GM18517 (cell line): ENCODE data around the gene BCR.
"Not testable (repeated sequence)": the region's sequence is repeated elsewhere in the genome, so short reads cannot be mapped to it uniquely, and the experiment has no call there.

ENCODE experiments used
- ATAC-seq: cut with Tn5 transposase; IDR thresholded peaks from one replicate; pipeline ENCODE4 v1.9.1; 2021; ENCODE audit warnings: mild to moderate bottlenecking, moderate library complexity; ENCODE audit not compliant: unreplicated experiment

Gene BCR

GRCh38 chr22:23361676-23362075, 181.4 kb downstream of the BCR start:
- ATAC-seq, result no peak

- no peak for ATAC-seq
Observed at GRCh38 chr22:23363683-23364082, 183.4 kb downstream of the BCR start.

GRCh38 chr22:23364389-23364788, 184.1 kb downstream of the BCR start:
- no peak for ATAC-seq

- ATAC-seq, result no peak
Observed at GRCh38 chr22:23365524-23365923, 185.2 kb downstream of the BCR start.

GRCh38 chr22:23365961-23366360, 185.7 kb downstream of the BCR start:
- no peak for ATAC-seq

GRCh38 chr22:23367196-23367595, 186.9 kb downstream of the BCR start:
- ATAC-seq, result not testable (repeated sequence)
